Testis (tissue), 2 donors: ENCODE results near the gene FRS3.

Experiments used
- POLR2A ChIP-seq: fragments of 450-650 bp; IDR thresholded peaks from one replicate; pipeline ENCODE4 v1.6.1; 2017; ENCODE audit warnings: antibody characterized with exemption, mild to moderate bottlenecking, moderate library complexity
- TF ChIP-seq, protein P1 (sequence below), 3 experiments: fragments of 450-650 bp in 2 of 3; fragments of 200-600 bp in 1 of 3; sonication (generic) in 1 of 3; IDR thresholded peaks; one replicate each; pipeline ENCODE4 v1.5.1; 2016 to 2019; ENCODE audit warnings: antibody characterized with exemption in 3 of 3, mild to moderate bottlenecking in 2 of 3, moderate library complexity in 1 of 3

DNA sequence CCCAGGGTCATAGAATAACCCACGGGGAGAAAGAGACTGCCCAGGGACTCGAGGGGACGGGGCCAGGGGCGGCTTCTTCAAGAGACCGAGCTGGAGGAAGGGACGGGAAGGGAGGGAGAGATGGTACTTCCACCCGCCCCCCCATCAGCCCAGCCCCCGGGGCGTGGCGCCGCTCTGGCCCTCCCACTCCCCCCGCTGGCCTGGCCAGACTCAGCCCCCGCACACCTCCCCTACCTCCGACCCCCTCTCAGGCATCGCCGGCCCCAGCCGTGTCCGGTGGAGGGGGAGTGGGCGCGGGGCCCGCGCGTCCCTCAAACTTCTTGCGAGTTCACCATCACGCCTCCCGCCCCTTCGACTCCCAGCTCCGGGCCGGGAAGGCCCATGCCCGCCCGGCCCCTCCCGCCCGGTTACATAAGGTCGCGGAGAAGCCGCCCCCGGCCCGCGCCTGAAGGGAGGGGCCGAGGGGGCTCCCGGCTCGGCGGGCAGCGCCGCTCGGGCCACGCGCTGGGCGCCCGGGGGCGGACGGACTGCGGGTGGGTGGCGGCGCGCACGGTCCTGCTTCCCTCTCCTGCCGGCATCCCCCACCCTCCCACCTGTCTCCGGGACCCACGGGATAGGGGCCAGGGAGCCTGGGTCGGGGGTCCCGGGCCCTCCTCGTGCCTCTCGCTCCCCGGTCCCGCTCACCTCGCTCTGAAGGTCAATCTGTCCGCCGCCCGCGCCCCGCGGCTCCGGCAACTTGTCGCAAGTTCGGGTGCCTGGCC is 44.9 kb downstream of the FRS3 start:
- no peak for TF ChIP-seq POLR2A
- TF ChIP-seq, protein P1, sequence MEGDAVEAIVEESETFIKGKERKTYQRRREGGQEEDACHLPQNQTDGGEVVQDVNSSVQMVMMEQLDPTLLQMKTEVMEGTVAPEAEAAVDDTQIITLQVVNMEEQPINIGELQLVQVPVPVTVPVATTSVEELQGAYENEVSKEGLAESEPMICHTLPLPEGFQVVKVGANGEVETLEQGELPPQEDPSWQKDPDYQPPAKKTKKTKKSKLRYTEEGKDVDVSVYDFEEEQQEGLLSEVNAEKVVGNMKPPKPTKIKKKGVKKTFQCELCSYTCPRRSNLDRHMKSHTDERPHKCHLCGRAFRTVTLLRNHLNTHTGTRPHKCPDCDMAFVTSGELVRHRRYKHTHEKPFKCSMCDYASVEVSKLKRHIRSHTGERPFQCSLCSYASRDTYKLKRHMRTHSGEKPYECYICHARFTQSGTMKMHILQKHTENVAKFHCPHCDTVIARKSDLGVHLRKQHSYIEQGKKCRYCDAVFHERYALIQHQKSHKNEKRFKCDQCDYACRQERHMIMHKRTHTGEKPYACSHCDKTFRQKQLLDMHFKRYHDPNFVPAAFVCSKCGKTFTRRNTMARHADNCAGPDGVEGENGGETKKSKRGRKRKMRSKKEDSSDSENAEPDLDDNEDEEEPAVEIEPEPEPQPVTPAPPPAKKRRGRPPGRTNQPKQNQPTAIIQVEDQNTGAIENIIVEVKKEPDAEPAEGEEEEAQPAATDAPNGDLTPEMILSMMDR (IDR thresholded peaks at IDR 0.05): no peak
